MCF 10A (cell line): ENCODE measurements around the gene DCDC1. TPM values are rescaled to one million over a fixed set of nuclear protein-coding genes. Genes with fewer than 3 reads are reported as not detected.

Source experiments
- BruUV-seq: library from RNA; stranded (reverse); fragments of 400-500 nt; replicated peaks from 2 replicates; lab custom pipeline; 2021; lab: Mats Ljungman, UMichigan
- CTCF ChIA-PET: fragments of 300-600 bp; sonication (Branson Sonifier 250); formaldehyde crosslinking; extraction: SDS; loops from one replicate; lab custom pipeline; 2021; ENCODE audit warnings: antibody characterized with exemption, inconsistent platforms; lab: Yijun Ruan, JAX
- POLR2A ChIA-PET: fragments of 300-600, 350-650 bp; sonication (Branson Sonifier 250); formaldehyde crosslinking; extraction: SDS; loops from one replicate; lab custom pipeline; 2020; ENCODE audit warnings: antibody characterized with exemption, inconsistent platforms; lab: Yijun Ruan, JAX
- DNase-seq: peaks from one replicate; pipeline ENCODE4 v3.0.0-alpha.2; 2018; ENCODE audit not compliant: unreplicated experiment
- H3K27ac Mint-ChIP-seq: one replicate; pipeline ENCODE4 v1.8.0; 2022; ENCODE audit warnings: mild to moderate bottlenecking, low read depth, mixed read lengths; ENCODE audit not compliant: unreplicated experiment
- H3K27me3 Mint-ChIP-seq: one replicate; pipeline ENCODE4 v1.8.0; 2022; ENCODE audit warnings: mixed read lengths; ENCODE audit not compliant: insufficient read depth, unreplicated experiment
- H3K36me3 Mint-ChIP-seq: one replicate; pipeline ENCODE4 v1.8.0; 2022; ENCODE audit warnings: mild to moderate bottlenecking, moderate library complexity, mixed read lengths; ENCODE audit not compliant: insufficient read depth, unreplicated experiment
- H3K4me1 Mint-ChIP-seq: one replicate; pipeline ENCODE4 v1.8.0; 2022; ENCODE audit warnings: mixed read lengths; ENCODE audit not compliant: insufficient read depth, unreplicated experiment
- H3K4me3 Mint-ChIP-seq: one replicate; pipeline ENCODE4 v1.8.0; 2022; ENCODE audit warnings: mild to moderate bottlenecking, moderate library complexity, mixed read lengths; ENCODE audit not compliant: unreplicated experiment
- H3K9me3 Mint-ChIP-seq: one replicate; pipeline ENCODE4 v1.8.0; 2022; ENCODE audit warnings: mixed read lengths; ENCODE audit not compliant: unreplicated experiment
- intact Hi-C: fragments of 100-400 bp; cut with micrococcal nuclease; formaldehyde crosslinking; loops from 2 replicates; pipeline ENCODE4 v1.14.1; 2022
- total RNA-seq: library from RNA; stranded (reverse); gene quantifications from 2 replicates; pipeline ENCODE4 v1.2.3, GENCODE V29; 2022
- TF ChIP-seq, protein P1 (sequence below): fragments of 200-600 bp; IDR thresholded peaks from one replicate; pipeline ENCODE4 v1.8.0; 2022; ENCODE audit warnings: antibody characterized with exemption, mild to moderate bottlenecking; ENCODE audit not compliant: unreplicated experiment

Gene DCDC1
- total RNA-seq, 1 experiment from 2014 or later = 0.19 TPM

DNA sequence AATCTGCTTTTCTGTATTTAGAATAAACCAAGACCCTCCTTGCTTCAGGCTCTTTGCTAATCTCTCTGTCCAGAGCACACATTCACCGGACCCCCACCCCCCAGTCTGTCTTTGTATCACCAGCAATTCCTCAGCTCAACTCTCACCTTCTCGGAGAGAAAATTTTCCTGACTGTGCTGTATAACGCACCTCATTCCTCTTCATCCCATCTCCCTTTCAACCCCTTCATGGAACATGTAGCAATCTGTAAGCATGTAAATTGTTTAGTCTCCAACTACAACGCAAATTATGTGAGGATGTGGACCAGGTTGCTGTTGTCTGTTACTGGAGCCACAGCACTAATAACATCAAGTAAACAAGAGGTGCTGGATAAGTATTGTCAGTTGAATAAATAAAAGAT lies 349.8 kb downstream of the DCDC1 start:
- H3K27me3 Mint-ChIP-seq = peaks cover 53% of the 10 kb centered on the region
- TF ChIP-seq, protein P1, sequence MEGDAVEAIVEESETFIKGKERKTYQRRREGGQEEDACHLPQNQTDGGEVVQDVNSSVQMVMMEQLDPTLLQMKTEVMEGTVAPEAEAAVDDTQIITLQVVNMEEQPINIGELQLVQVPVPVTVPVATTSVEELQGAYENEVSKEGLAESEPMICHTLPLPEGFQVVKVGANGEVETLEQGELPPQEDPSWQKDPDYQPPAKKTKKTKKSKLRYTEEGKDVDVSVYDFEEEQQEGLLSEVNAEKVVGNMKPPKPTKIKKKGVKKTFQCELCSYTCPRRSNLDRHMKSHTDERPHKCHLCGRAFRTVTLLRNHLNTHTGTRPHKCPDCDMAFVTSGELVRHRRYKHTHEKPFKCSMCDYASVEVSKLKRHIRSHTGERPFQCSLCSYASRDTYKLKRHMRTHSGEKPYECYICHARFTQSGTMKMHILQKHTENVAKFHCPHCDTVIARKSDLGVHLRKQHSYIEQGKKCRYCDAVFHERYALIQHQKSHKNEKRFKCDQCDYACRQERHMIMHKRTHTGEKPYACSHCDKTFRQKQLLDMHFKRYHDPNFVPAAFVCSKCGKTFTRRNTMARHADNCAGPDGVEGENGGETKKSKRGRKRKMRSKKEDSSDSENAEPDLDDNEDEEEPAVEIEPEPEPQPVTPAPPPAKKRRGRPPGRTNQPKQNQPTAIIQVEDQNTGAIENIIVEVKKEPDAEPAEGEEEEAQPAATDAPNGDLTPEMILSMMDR = no peak
- ChIA-PET CTCF (no interaction called here), POLR2A (no interaction called here)
- DNase-seq = no peak
- no peak overlapping the region for H3K27ac Mint-ChIP-seq
- H3K9me3 Mint-ChIP-seq = no peaks in the 10 kb centered on the region
- H3K4me3 Mint-ChIP-seq = no peak overlapping the region
- BruUV-seq = no TSS peak
- H3K36me3 Mint-ChIP-seq = no peaks in the 10 kb centered on the region
- intact Hi-C loops = no loop called here
- no peaks in the 10 kb centered on the region for H3K4me1 Mint-ChIP-seq

DNA sequence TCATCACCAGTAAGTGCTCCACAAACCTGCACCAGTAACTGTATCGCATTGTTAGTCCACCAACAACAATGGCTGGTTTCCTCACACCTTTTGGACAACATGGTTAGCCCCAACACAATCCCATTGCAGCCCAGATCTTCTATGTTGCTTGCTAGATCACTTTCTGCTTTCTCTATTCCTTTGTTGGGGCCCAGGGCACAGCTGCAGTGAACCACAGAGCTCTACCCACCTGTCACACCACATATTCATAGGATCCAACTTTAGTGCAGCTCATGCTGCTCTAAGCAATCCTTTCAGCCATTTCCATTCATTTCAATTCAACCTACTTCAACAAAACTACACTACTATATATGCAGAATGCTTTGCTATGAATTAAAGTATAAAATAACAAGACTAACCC lies 364.3 kb downstream of the DCDC1 start:
- no peak for DNase-seq
- Mint-ChIP-seq H3K9me3 (peaks cover 5% of the 10 kb centered on the region), H3K4me1 (no peaks in the 10 kb centered on the region), H3K27me3 (peaks cover 58% of the 10 kb centered on the region), H3K36me3 (no peaks in the 10 kb centered on the region), H3K27ac (no peak overlapping the region), H3K4me3 (no peak overlapping the region)
- TF ChIP-seq, protein P1 = no peak
- intact Hi-C loops = no loop called here
- ChIA-PET CTCF (interaction anchor here (0.7 kb wide), 1 partner anchor 56 kb away, joined by 3 read pairs; no protein-coding TSS in a partner anchor), POLR2A (no interaction called here)
- no TSS peak for BruUV-seq

DNA sequence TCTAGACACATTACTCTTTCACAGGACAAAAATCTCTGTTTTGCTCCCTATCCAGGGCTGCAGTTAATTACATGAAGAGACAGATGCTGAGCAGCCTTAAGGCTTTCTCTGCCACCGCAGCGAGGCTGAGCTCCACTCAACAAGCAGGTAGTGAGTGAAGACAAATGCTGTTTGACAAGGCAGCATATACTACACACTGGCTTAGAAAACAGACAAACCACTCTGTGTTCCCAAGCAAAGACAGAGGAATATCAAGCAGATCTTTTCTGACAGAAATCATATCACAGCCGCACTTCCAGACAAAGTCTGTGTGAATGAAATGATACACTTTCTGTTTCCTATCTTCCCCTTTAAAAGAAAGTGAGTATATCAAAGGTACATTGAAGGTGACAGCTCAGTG lies 368.1 kb downstream of the DCDC1 start:
- TF ChIP-seq, protein P1 = no peak
- DNase-seq = no peak
- CTCF ChIA-PET = interaction anchor here (0.5 kb wide), 1 partner anchor 286 kb away, joined by 4 read pairs; no protein-coding TSS in a partner anchor
- H3K4me3 Mint-ChIP-seq = no peak overlapping the region
- BruUV-seq = no TSS peak
- H3K36me3 Mint-ChIP-seq = no peaks in the 10 kb centered on the region
- peaks cover 64% of the 10 kb centered on the region for H3K27me3 Mint-ChIP-seq
- H3K9me3 Mint-ChIP-seq = peaks cover 5% of the 10 kb centered on the region
- no peak overlapping the region for H3K27ac Mint-ChIP-seq
- POLR2A ChIA-PET = no interaction called here
- no peaks in the 10 kb centered on the region for H3K4me1 Mint-ChIP-seq
- intact Hi-C loops = no loop called here

DNA sequence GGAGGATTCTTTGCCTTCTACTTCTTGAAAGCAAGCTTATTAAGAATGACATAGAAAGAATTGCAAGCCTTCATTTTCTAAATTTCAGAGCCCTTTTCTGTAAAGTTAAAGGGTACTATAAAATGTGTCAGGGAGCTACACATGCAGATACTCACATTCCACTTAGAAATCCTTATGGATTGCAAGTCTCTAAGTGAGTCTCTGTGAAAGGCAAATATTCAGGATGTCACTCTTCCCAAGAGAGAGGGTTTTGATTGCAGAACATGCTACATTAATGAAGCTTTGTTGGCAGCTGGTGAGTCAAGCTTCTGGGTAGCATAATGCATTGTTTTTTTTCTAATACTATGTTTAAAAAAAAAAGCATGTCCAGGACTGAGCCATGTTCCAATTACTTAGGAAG lies 369.2 kb downstream of the DCDC1 start:
- intact Hi-C loops = no loop called here
- no peaks in the 10 kb centered on the region for H3K9me3 Mint-ChIP-seq
- H3K27me3 Mint-ChIP-seq = peaks cover 64% of the 10 kb centered on the region
- H3K27ac Mint-ChIP-seq = no peak overlapping the region
- no peak for DNase-seq
- ChIA-PET CTCF (interaction anchor here (0.8 kb wide), 1 partner anchor 219 kb away, joined by 4 read pairs; no protein-coding TSS in a partner anchor), POLR2A (no interaction called here)
- TF ChIP-seq, protein P1 = no peak
- no peaks in the 10 kb centered on the region for H3K36me3 Mint-ChIP-seq
- BruUV-seq = no TSS peak
- H3K4me3 Mint-ChIP-seq = no peak overlapping the region
- H3K4me1 Mint-ChIP-seq = no peaks in the 10 kb centered on the region
